Measurements from ENCODE around the gene UPF3A.
A peak's percentile ranks its signal among the peaks of the same experiment; 100 is the strongest.
"Not testable (repeated sequence)": the region's sequence is repeated elsewhere in the genome, so short reads cannot be mapped to it uniquely, and the experiment has no call there.

UPF3A gene

GRCh38 chr13:114336457-114336856 is 55.1 kb downstream of the UPF3A start:
- DNase-seq (ENCODE audit: low spot score) = not testable (repeated sequence)

DNA sequence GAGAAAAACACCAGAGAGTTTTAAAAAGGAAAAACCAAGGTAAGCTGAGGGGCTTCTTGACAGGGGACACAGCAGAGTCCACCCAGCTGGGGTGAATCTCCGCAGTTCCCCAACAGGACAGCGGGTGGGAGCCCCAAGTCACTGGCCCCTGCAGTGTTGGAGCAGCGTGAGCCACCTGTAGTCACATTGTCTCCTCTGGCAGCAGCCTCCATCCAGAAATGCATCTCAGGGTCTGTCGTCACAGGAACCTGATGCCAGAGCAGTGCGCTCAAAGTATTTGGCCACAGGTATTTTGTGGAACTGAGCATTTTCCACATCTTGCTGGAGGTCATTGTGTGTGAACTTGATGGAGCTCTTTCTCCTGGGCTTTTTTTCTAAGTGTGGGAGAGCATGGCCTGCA is 57.6 kb downstream of the UPF3A start:
- no peak for DNase-seq (ENCODE audit: low spot score)

- DNase-seq (ENCODE audit: low spot score) = peak; percentile 55
These were observed 58.6 kb downstream of the UPF3A start for GRCh38 chr13:114339857-114340534.

DNA sequence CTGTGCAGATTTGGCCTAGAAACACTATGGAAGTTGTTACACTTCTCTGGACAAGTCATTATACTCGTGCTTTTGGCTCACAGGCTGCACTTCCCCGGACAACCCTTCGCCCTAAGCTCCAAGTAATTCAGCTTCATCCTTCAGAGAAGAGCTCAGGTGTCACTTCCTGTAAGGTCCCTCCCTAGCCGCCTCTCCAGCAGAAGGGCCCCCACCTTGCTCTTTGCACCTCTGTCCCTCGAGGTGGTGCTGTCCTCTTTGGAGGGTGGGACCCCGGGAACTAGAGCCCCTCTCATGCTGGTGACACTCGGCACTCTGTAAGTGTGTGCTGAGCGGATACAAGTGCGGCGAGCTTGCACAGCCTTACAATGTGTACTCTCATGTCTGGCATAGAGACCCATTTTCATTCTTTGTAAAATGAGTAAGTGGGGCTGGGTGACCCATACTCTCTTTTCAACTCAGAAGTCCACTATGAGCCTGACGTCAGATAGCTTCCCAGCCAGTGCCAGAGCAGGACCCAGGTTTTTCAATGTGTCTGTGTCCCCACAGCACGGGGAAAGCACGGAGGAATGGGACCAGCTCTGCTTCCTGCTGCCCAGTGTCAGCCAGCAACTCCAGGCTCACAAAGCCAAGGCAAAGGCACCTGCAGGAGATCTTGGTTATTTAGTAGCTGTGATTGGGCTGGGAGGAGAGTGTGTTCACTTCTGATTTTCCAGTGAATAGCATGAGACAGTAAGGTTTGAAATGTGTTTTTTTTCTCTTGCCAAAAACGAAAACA is 59.8 kb downstream of the UPF3A start:
- DNase-seq (ENCODE audit: low spot score) = no peak

GRCh38 chr13:114347256-114347655 is 65.9 kb downstream of the UPF3A start:
- not testable (repeated sequence) for DNase-seq (ENCODE audit: low spot score)

DNA sequence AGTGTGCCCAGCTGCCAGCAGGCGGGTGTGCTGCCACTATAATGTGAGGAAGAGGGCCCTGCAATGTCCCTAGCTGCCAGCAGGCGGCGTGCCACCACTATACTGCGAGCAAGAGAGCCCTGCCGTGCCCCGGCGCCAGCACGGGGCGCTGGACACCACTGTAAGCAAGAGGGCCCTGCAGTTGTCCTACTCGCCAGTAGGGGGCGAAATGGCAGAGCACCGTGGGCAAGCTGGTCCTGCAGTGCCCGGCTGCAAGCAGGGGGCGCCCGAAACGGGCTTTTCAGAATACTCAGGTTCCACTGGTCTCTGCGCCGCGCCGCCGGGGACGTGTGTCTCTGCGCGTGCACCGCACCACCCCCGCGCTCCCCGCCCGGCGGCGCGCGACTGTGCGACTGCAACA is 71.4 kb downstream of the UPF3A start:
- DNase-seq (ENCODE audit: low spot score) = not testable (repeated sequence)

- not testable (repeated sequence) for DNase-seq (ENCODE audit: low spot score)
These were observed 72.0 kb downstream of the UPF3A start for GRCh38 chr13:114353382-114353781.

Data from activated CD4-positive, alpha-beta T cell treated with anti-CD3 and anti-CD28 coated beads, Interleukin-2, Interleukin-4, amounts not matched to agents 100 ng/mL and 50 ng/mL, durations not matched to agents 16 hours and 8 hours (primary cell).